GM19452 (cell line): ENCODE data around the gene SLC25A22.

ENCODE experiments used
- ATAC-seq: cut with Tn5 transposase; IDR thresholded peaks from one replicate; pipeline ENCODE4 v1.9.1; 2021; ENCODE audit not compliant: unreplicated experiment

SLC25A22 gene

GRCh38 chr11:798093-798713 lies at the start of gene SLC25A22:
Gene SLC25A22, minus strand, starts transcription at chr11:798281. Its CDS starts 3,275 bp downstream, at chr11:795006.
- ATAC-seq = peak; percentile 60

- no peak for ATAC-seq
Measured at GRCh38 chr11:847876-848275, 49.8 kb upstream of the SLC25A22 start.

- no peak for ATAC-seq
Measured at GRCh38 chr11:846496-847098, 48.5 kb upstream of the SLC25A22 start.

DNA sequence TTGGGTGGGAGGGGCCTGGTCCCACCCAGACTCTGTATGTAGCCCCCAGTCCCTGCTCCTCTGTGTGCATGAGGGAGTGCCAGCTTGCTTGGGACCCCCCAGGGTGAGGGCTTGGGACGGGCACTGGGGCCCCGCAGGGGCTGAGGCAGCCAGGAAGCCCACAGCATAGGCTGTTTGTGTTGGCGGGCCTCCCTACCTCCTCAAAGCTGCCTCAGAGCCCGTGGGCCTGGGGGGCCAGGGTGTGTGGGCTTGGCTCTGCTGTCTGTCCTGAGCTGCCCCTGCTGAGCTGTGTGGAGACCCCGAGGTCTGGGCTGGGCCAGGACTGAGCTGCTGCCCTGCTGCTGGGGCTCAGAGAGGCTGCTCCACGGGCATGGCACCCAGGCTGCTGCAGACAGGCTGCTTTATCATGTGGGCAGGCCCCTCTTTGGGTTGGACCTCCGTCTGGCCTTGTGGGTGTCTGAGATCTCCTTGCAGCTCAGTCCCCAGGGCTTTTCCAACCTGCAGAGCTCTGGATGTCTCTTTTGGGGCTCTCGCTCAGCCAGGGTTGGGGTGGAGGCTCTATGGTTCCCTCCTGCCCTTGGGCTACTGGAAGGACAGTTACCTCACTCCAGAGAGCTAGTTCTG lies 47.9 kb upstream of the SLC25A22 start:
- no peak for ATAC-seq

DNA sequence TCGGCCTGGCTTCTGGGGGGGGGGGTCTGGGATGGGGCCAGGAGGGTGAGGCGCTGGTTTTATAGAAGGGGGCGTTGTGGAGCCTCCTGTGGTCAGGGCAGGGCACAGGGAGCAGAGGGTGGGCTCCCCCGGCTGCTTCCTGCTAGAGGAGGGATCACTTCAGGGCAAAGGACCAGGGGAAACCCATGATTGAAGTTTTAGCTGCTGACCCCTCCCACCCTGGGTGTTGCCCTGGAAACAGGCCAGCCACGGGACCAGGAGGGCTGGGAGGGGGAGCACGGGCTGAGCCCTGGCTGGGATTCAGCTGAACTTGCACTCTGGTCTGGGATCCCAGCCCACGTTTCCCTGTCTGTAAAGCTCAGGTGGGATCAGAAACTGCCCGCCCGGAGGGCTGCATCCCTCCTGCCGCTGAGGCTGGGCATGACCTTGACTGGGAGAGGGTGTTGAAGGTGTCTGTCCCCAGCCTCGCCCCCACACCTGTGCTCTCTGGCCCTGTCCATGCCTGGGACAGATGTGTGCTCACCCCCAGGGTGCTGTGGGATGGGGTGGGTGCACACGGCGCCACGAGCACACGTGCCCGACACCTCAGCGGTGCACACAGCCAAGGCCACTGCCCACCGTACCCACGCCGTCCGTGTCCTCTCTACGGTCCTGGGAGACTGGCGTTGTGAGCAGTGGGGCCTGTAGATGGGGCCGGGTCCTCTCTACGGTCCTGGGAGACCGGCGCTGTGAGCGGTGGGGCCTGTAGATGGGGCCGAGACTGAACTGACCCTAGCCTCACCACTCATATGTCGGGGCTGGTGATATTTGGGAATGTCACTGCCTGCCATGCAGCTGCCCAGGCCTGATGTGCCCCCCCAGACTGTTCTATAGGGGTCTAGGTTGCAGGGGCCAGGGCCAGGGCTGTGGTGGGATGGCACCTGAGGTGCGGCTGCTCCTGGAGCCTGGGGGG lies 46.9 kb upstream of the SLC25A22 start:
- ATAC-seq = no peak

- no peak for ATAC-seq
Measured at GRCh38 chr11:843818-844692, 46.0 kb upstream of the SLC25A22 start.

DNA sequence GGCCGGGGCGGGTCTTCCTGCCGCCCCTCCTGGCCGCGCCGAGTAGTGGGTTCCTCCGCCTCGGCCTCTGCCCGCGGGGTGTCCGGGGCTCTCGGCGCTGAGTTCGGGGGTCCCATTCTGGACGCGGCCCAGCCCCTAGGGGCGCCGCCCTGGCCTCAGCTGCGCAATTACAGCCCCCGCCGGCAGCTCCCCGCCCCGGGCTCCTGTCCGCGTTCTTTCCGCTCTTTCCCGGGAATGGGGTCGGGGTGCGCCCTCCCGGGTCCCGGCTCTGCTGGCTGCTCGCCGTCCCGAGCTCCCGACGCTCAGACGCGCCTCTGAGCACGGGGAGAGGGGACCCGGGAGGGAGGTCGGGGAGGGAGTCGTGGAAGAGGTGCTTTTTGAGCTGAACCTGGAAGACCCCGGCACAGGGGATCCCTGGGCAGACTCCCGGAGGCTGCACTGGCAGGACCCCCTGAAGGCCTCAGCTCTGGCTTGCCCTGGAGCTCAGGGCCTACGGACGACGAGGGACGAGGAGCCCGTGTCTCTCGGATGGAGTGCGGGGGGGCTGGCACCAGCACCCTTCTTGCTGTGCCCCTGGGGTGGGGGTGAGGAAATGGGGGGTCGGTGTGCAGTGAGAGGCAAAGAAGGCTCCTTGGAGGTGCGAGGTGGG lies 45.1 kb upstream of the SLC25A22 start:
- ATAC-seq = no peak

GRCh38 chr11:842370-843002 lies 44.4 kb upstream of the SLC25A22 start, which contains the start of the genes POLR2L and TSPAN4:
Gene POLR2L, minus strand, starts transcription at chr11:842529. Its CDS starts 21 bp downstream, at chr11:842508.
Gene TSPAN4, plus strand, starts transcription at chr11:842852. Its CDS starts 7,453 bp downstream, at chr11:850305.
- peak; percentile 63 for ATAC-seq

GRCh38 chr11:841981-842369 lies 43.9 kb upstream of the SLC25A22 start:
- ATAC-seq = peak; percentile 16

GRCh38 chr11:839875-840617 lies 42.0 kb upstream of the SLC25A22 start:
- no peak for ATAC-seq

- ATAC-seq = no peak
Measured at GRCh38 chr11:839280-839623, 41.2 kb upstream of the SLC25A22 start.

- no peak for ATAC-seq
Measured at GRCh38 chr11:838441-839279, 40.6 kb upstream of the SLC25A22 start.

GRCh38 chr11:837990-838307 lies 39.9 kb upstream of the SLC25A22 start:
- ATAC-seq = no peak

DNA sequence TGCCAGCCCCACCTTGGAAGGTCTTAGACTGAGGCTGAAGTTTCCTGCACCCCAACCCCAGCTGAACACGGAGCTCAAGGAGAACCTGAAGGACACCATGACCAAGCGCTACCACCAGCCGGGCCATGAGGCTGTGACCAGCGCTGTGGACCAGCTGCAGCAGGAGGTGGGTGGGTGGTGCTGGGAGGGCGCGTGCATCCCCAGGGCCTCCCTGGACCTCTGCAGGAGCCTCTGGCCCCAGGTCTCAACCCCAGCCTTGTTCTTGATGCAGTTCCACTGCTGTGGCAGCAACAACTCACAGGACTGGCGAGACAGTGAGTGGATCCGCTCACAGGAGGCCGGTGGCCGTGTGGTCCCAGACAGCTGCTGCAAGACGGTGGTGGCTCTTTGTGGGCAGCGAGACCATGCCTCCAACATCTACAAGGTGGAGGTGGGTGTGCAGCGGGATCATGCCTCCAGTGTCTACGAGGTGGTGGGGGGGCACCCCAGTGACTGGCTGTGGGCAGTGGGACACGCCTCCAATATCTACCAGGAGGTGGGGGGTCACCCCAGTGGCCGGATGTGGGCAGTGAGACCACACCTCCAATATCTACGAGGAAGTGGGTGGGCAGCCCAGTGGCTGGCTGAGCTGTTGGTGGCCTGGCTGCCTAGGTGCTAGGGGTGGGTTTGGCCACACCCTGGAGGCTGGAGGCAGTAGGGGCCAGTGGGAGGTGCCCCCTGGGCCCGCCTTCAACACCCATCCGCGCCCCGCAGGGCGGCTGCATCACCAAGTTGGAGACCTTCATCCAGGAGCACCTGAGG lies 39.3 kb upstream of the SLC25A22 start:
- ATAC-seq = no peak

DNA sequence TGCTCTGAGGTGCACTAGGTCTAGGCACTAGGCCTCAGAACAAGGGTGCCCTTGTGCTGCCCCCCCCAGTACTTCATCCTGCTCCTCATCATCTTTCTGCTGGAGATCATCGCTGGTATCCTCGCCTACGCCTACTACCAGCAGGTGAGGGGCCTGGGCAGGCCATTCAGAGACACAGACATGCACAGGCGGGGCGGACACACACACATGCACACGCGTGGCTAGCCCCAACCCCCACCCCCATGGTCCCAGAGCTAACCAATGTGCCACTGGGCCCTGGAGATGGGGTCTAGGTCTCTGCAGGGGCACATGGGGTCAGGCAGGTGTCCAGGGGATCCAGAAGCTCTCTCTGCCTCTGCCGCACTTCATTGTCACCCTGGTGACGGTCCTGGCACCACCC lies 38.6 kb upstream of the SLC25A22 start:
- no peak for ATAC-seq

- ATAC-seq = no peak
Measured at GRCh38 chr11:836274-836673, 38.2 kb upstream of the SLC25A22 start.
